HEK293 (cell line): ENCODE data around the gene DHRS3.

Experiments used
- EGR2 ChIP-seq: fragments of 450-650 bp; formaldehyde crosslinking; IDR thresholded peaks from 2 replicates; pipeline ENCODE4 v1.5.1; 2016; ENCODE audit warnings: low read depth, missing biosample characterization, missing genetic modification characterization
- GLI4 ChIP-seq: fragments of 450-650 bp; formaldehyde crosslinking; IDR thresholded peaks from 2 replicates; pipeline ENCODE4 v1.5.1; 2016; ENCODE audit warnings: missing biosample characterization, missing genetic modification characterization
- GLIS2 ChIP-seq: fragments of 450-650 bp; formaldehyde crosslinking; IDR thresholded peaks from 2 replicates; pipeline ENCODE4 v1.5.1; 2016; ENCODE audit warnings: missing biosample characterization, missing genetic modification characterization
- IKZF3 ChIP-seq: fragments of 450-650 bp; IDR thresholded peaks from 2 replicates; pipeline ENCODE4 v1.5.0; 2018; ENCODE audit warnings: missing biosample characterization, mild to moderate bottlenecking, missing genetic modification characterization, moderate library complexity
- KLF9 ChIP-seq: fragments of 450-650 bp; formaldehyde crosslinking; IDR thresholded peaks from 2 replicates; pipeline ENCODE4 v1.5.1; 2016; ENCODE audit warnings: missing biosample characterization, missing genetic modification characterization, low read depth
- MZF1 ChIP-seq: fragments of 450-650 bp; formaldehyde crosslinking; IDR thresholded peaks from 2 replicates; pipeline ENCODE4 v1.5.1; 2017; ENCODE audit warnings: missing biosample characterization, missing genetic modification characterization, borderline replicate concordance
- OSR2 ChIP-seq: fragments of 450-650 bp; formaldehyde crosslinking; IDR thresholded peaks from 2 replicates; pipeline ENCODE4 v1.5.1; 2016; ENCODE audit warnings: missing biosample characterization, missing genetic modification characterization
- TRIM28 ChIP-seq: IDR thresholded peaks from 2 replicates; pipeline ENCODE4 v1.6.1; 2011; ENCODE audit warnings: low read length, control low read depth, borderline replicate concordance
- YY2 ChIP-seq: fragments of 450-650 bp; formaldehyde crosslinking; IDR thresholded peaks from 2 replicates; pipeline ENCODE4 v1.5.1; 2016; ENCODE audit warnings: missing biosample characterization, missing genetic modification characterization
- ZIC2 ChIP-seq: fragments of 450-650 bp; formaldehyde crosslinking; IDR thresholded peaks from 2 replicates; pipeline ENCODE4 v1.5.1; 2016; ENCODE audit warnings: missing biosample characterization, missing genetic modification characterization
- ZNF157 ChIP-seq: fragments of 450-650 bp; formaldehyde crosslinking; IDR thresholded peaks from 2 replicates; pipeline ENCODE4 v1.5.1; 2016; ENCODE audit warnings: missing biosample characterization, missing genetic modification characterization
- ZNF266 ChIP-seq: fragments of 450-650 bp; formaldehyde crosslinking; IDR thresholded peaks from 2 replicates; pipeline ENCODE4 v1.5.1; 2016; ENCODE audit warnings: missing biosample characterization, missing genetic modification characterization, low read depth
- ZNF311 ChIP-seq: fragments of 450-650 bp; formaldehyde crosslinking; IDR thresholded peaks from 2 replicates; pipeline ENCODE4 v1.5.1; 2017; ENCODE audit warnings: missing biosample characterization, missing genetic modification characterization, borderline replicate concordance
- ZNF366 ChIP-seq: fragments of 450-650 bp; formaldehyde crosslinking; conservative IDR thresholded peaks from 2 replicates; pipeline ENCODE4 v1.5.1; 2016; ENCODE audit warnings: missing biosample characterization, missing genetic modification characterization
- ZNF571 ChIP-seq: fragments of 450-650 bp; formaldehyde crosslinking; IDR thresholded peaks from 2 replicates; pipeline ENCODE4 v1.5.0; 2017; ENCODE audit warnings: missing biosample characterization, missing genetic modification characterization
- ZNF610 ChIP-seq: fragments of 450-650 bp; formaldehyde crosslinking; IDR thresholded peaks from 2 replicates; pipeline ENCODE4 v1.5.1; 2016; ENCODE audit warnings: missing biosample characterization, missing genetic modification characterization, borderline replicate concordance
- ZNF707 ChIP-seq: fragments of 450-650 bp; formaldehyde crosslinking; IDR thresholded peaks from 2 replicates; pipeline ENCODE4 v1.5.1; 2016; ENCODE audit warnings: missing biosample characterization, missing genetic modification characterization
- TF ChIP-seq, protein P1 (sequence below): fragments of 450-650 bp; formaldehyde crosslinking; IDR thresholded peaks from 2 replicates; pipeline ENCODE4 v1.5.1; 2016; ENCODE audit warnings: missing biosample characterization, missing genetic modification characterization, low read depth
- TF ChIP-seq, protein P2 (sequence below): fragments of 450-650 bp; formaldehyde crosslinking; IDR thresholded peaks from 2 replicates; pipeline ENCODE4 v1.5.1; 2016; ENCODE audit warnings: missing biosample characterization, missing genetic modification characterization
- TF ChIP-seq, protein P3 (sequence below): fragments of 450-650 bp; formaldehyde crosslinking; IDR thresholded peaks from 2 replicates; pipeline ENCODE4 v1.5.1; 2016; ENCODE audit warnings: missing biosample characterization, missing genetic modification characterization
- TF ChIP-seq, protein P4 (sequence below): fragments of 450-650 bp; formaldehyde crosslinking; IDR thresholded peaks from 2 replicates; pipeline ENCODE4 v1.5.1; 2016; ENCODE audit warnings: missing biosample characterization, missing genetic modification characterization, borderline replicate concordance

Gene DHRS3

DNA sequence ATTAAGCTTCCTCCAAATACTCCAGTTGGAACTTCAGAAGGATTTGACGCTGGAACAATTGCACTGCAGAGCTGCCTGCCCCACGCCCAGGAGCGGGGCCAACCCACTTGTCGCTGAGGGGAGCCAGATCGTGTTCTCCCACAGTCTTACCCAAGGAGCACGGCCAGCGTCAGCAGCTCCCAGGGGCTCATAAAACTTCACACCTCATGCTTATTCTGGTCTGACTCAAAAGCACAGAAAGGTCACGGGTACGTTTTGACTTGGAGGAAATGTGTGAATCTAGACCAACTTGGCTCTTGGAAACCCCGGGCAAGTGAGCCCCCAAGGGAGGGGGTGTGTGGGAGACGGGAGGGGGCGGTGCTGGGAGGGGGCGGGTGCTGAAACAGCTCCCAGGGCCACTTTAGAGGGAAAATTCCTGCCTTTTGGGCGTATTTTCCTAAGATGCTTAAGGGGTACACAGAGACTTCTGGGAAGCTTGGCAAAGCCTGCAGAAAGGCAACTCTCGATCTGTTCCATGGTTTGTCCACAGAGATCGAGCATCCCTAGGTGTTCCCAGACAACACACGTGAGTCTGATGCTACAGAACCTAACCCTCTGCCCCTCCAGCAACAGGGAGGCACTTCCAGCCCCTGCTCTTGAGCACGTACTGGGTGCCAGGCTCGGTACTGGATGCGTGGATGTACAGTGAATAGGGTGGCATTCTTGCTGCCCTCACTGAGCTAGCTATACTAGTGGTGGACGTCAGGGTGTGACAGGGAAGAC lies 98.9 kb downstream of the DHRS3 start (continued):
- 0 out of 2 replicates have a peak, but pooled peaks have one; percentile 10 for TF ChIP-seq OSR2 (tag by site-specific recombination)
- peak; percentile 57 for TF ChIP-seq GLIS2 (tag by site-specific recombination)
- no peak for TF ChIP-seq YY2
- no peak for TF ChIP-seq TRIM28
- TF ChIP-seq ZNF266 (tag by site-specific recombination) = no peak
- TF ChIP-seq ZNF366 (tag by site-specific recombination) = no peak
- no peak for TF ChIP-seq ZNF571 (tag by site-specific recombination)
- no peak for TF ChIP-seq ZNF707 (tag by site-specific recombination)
- no peak for TF ChIP-seq KLF9 (tag by site-specific recombination)
- TF ChIP-seq ZIC2 (tag by site-specific recombination) = peak; percentile 28; the same call in 1 of the 2 replicates
- TF ChIP-seq ZNF311 (tag by site-specific recombination) = no peak
- TF ChIP-seq, protein P1, sequence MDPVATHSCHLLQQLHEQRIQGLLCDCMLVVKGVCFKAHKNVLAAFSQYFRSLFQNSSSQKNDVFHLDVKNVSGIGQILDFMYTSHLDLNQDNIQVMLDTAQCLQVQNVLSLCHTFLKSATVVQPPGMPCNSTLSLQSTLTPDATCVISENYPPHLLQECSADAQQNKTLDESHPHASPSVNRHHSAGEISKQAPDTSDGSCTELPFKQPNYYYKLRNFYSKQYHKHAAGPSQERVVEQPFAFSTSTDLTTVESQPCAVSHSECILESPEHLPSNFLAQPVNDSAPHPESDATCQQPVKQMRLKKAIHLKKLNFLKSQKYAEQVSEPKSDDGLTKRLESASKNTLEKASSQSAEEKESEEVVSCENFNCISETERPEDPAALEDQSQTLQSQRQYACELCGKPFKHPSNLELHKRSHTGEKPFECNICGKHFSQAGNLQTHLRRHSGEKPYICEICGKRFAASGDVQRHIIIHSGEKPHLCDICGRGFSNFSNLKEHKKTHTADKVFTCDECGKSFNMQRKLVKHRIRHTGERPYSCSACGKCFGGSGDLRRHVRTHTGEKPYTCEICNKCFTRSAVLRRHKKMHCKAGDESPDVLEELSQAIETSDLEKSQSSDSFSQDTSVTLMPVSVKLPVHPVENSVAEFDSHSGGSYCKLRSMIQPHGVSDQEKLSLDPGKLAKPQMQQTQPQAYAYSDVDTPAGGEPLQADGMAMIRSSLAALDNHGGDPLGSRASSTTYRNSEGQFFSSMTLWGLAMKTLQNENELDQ = no peak
- TF ChIP-seq, protein P2, sequence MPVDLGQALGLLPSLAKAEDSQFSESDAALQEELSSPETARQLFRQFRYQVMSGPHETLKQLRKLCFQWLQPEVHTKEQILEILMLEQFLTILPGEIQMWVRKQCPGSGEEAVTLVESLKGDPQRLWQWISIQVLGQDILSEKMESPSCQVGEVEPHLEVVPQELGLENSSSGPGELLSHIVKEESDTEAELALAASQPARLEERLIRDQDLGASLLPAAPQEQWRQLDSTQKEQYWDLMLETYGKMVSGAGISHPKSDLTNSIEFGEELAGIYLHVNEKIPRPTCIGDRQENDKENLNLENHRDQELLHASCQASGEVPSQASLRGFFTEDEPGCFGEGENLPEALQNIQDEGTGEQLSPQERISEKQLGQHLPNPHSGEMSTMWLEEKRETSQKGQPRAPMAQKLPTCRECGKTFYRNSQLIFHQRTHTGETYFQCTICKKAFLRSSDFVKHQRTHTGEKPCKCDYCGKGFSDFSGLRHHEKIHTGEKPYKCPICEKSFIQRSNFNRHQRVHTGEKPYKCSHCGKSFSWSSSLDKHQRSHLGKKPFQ (tag by site-specific recombination) = peak; percentile 83
- TF ChIP-seq, protein P3, sequence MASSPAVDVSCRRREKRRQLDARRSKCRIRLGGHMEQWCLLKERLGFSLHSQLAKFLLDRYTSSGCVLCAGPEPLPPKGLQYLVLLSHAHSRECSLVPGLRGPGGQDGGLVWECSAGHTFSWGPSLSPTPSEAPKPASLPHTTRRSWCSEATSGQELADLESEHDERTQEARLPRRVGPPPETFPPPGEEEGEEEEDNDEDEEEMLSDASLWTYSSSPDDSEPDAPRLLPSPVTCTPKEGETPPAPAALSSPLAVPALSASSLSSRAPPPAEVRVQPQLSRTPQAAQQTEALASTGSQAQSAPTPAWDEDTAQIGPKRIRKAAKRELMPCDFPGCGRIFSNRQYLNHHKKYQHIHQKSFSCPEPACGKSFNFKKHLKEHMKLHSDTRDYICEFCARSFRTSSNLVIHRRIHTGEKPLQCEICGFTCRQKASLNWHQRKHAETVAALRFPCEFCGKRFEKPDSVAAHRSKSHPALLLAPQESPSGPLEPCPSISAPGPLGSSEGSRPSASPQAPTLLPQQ (tag by site-specific recombination) = no peak
- TF ChIP-seq GLI4 (tag by site-specific recombination) = no peak
- peak; percentile 49; the same call in 1 of the 2 replicates for TF ChIP-seq EGR2
- no peak for TF ChIP-seq IKZF3 (tag by site-specific recombination)
- TF ChIP-seq ZNF157 (tag by site-specific recombination) = no peak
- TF ChIP-seq ZNF610 = no peak
- no peak for TF ChIP-seq MZF1 (tag by site-specific recombination)
- TF ChIP-seq, protein P4, sequence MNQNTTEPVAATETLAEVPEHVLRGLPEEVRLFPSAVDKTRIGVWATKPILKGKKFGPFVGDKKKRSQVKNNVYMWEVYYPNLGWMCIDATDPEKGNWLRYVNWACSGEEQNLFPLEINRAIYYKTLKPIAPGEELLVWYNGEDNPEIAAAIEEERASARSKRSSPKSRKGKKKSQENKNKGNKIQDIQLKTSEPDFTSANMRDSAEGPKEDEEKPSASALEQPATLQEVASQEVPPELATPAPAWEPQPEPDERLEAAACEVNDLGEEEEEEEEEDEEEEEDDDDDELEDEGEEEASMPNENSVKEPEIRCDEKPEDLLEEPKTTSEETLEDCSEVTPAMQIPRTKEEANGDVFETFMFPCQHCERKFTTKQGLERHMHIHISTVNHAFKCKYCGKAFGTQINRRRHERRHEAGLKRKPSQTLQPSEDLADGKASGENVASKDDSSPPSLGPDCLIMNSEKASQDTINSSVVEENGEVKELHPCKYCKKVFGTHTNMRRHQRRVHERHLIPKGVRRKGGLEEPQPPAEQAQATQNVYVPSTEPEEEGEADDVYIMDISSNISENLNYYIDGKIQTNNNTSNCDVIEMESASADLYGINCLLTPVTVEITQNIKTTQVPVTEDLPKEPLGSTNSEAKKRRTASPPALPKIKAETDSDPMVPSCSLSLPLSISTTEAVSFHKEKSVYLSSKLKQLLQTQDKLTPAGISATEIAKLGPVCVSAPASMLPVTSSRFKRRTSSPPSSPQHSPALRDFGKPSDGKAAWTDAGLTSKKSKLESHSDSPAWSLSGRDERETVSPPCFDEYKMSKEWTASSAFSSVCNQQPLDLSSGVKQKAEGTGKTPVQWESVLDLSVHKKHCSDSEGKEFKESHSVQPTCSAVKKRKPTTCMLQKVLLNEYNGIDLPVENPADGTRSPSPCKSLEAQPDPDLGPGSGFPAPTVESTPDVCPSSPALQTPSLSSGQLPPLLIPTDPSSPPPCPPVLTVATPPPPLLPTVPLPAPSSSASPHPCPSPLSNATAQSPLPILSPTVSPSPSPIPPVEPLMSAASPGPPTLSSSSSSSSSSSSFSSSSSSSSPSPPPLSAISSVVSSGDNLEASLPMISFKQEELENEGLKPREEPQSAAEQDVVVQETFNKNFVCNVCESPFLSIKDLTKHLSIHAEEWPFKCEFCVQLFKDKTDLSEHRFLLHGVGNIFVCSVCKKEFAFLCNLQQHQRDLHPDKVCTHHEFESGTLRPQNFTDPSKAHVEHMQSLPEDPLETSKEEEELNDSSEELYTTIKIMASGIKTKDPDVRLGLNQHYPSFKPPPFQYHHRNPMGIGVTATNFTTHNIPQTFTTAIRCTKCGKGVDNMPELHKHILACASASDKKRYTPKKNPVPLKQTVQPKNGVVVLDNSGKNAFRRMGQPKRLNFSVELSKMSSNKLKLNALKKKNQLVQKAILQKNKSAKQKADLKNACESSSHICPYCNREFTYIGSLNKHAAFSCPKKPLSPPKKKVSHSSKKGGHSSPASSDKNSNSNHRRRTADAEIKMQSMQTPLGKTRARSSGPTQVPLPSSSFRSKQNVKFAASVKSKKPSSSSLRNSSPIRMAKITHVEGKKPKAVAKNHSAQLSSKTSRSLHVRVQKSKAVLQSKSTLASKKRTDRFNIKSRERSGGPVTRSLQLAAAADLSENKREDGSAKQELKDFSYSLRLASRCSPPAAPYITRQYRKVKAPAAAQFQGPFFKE (tag by site-specific recombination) = no peak
